AG04450 (cell line): ENCODE data around the gene ADAT3. TPM values are rescaled to one million over a fixed set of nuclear protein-coding genes. Genes with fewer than 3 reads are reported as not detected.

Experiments used
- CTCF ChIA-PET: fragments of 300-600, 350-600 bp; formaldehyde crosslinking; extraction: SDS; loops from one replicate; lab custom pipeline; 2022; ENCODE audit warnings: antibody characterized with exemption, inconsistent platforms; lab: Charles Lee
- POLR2A ChIA-PET: fragments of 350-600 bp; formaldehyde crosslinking; extraction: SDS; loops from one replicate; lab custom pipeline; 2021; ENCODE audit warnings: antibody characterized with exemption, inconsistent platforms; lab: Yijun Ruan, JAX
- DNase-seq: peaks from one replicate; pipeline ENCODE4 v3.0.0-alpha.2; 2011; ENCODE audit warnings: low read depth, low spot score
- H3K27ac ChIP-seq: one replicate; pipeline ENCODE4 v1.5.1; 2012; ENCODE audit warnings: low read depth, low read length, control low read depth
- H3K27me3 ChIP-seq: one replicate; pipeline ENCODE4 v1.6.0; 2012; ENCODE audit warnings: low read length; ENCODE audit not compliant: control insufficient read depth, insufficient read depth
- H3K4me3 ChIP-seq: 2 replicates; pipeline ENCODE4 v1.5.1; 2011; ENCODE audit warnings: mild to moderate bottlenecking, low read depth, low read length, control low read depth
- H3K9me3 ChIP-seq: 2 replicates; pipeline ENCODE4 v1.5.1; 2012; ENCODE audit warnings: low read length; ENCODE audit not compliant: control insufficient read depth, insufficient read depth
- polyA plus RNA-seq: library from polyadenylated mRNA; depleted of rRNA; stranded (reverse); fragments of >200 nt; gene quantifications from 2 replicates; pipeline ENCODE4 v1.2.3, GENCODE V29; 2011
- TF ChIP-seq, protein P1 (sequence below): IDR thresholded peaks from 2 replicates; pipeline ENCODE4 v1.5.1; 2011; ENCODE audit warnings: low read depth, low read length, control low read depth, inconsistent platforms

The ADAT3 gene
- polyA plus RNA-seq, 1 experiment: 0.35 TPM

DNA sequence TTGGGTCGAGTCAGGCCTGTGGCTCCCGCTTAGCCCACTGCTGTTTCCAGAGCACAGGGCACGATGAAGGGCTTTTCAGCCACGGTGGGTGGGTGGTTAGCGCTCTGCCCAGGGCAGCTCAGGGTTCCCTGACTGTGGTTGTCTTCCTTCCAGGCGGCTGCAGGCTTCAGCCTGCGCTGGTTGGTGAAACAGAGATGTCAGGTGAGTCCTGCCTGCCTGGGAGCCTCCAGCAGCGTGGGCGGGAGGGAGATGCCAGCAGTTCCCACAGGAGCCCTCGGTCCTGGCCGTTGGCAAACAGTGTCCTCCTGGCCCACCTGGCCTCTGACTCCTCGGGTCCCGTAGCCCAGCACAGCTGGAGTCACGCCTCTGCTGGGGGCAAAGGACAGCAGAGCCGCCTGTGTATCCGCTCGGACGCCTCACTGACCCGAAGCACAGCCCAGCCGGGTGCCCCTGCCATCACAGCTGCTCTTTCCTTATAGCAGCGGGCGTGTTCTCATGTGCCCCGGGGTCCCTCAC, 9.7 kb downstream of the ADAT3 start:
- CTCF ChIA-PET: interaction anchor here (1.1 to 4.3 kb wide), 2 partner anchors 13 to 15 kb away, joined by 3 to 15 read pairs; no protein-coding TSS in a partner anchor
- POLR2A ChIA-PET: no interaction called here
- H3K27me3 ChIP-seq: no peaks in the 10 kb centered on the region
- TF ChIP-seq, protein P1, sequence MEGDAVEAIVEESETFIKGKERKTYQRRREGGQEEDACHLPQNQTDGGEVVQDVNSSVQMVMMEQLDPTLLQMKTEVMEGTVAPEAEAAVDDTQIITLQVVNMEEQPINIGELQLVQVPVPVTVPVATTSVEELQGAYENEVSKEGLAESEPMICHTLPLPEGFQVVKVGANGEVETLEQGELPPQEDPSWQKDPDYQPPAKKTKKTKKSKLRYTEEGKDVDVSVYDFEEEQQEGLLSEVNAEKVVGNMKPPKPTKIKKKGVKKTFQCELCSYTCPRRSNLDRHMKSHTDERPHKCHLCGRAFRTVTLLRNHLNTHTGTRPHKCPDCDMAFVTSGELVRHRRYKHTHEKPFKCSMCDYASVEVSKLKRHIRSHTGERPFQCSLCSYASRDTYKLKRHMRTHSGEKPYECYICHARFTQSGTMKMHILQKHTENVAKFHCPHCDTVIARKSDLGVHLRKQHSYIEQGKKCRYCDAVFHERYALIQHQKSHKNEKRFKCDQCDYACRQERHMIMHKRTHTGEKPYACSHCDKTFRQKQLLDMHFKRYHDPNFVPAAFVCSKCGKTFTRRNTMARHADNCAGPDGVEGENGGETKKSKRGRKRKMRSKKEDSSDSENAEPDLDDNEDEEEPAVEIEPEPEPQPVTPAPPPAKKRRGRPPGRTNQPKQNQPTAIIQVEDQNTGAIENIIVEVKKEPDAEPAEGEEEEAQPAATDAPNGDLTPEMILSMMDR: no peak
- peaks cover 9% of the 10 kb centered on the region; the same call in 1 of the 2 replicates for H3K9me3 ChIP-seq
- H3K27ac ChIP-seq: no peak overlapping the region
- DNase-seq: no peak
- no peak overlapping the region for H3K4me3 ChIP-seq

GRCh38 chr19:1917146-1917545, 11.9 kb downstream of the ADAT3 start:
- peaks cover 9% of the 10 kb centered on the region; the same call in 1 of the 2 replicates for H3K9me3 ChIP-seq
- no peak for DNase-seq
- H3K27me3 ChIP-seq: no peaks in the 10 kb centered on the region
- no peak overlapping the region for H3K4me3 ChIP-seq
- ChIA-PET CTCF (interaction anchor here (4.3 kb wide), 1 partner anchor 13 kb away, joined by 15 read pairs; no protein-coding TSS in a partner anchor), POLR2A (no interaction called here)
- TF ChIP-seq, protein P1: no peak
- H3K27ac ChIP-seq: no peak overlapping the region

- no peak for DNase-seq
- Histone ChIP-seq H3K4me3 (no peak overlapping the region), H3K9me3 (peaks cover 13% of the 10 kb centered on the region; the same call in 1 of the 2 replicates), H3K27ac (no peak overlapping the region), H3K27me3 (no peaks in the 10 kb centered on the region)
- ChIA-PET CTCF (no interaction called here), POLR2A (interaction anchor here (0.7 kb wide), 1 partner anchor 27 kb away, joined by 3 read pairs; no protein-coding TSS in a partner anchor)
- TF ChIP-seq, protein P1: no peak
These were observed 12.7 kb downstream of the ADAT3 start for GRCh38 chr19:1917926-1918325.

- Histone ChIP-seq H3K27me3 (no peaks in the 10 kb centered on the region), H3K27ac (no peak overlapping the region), H3K9me3 (peaks cover 11% of the 10 kb centered on the region; the same call in 1 of the 2 replicates), H3K4me3 (no peak overlapping the region)
- CTCF ChIA-PET: no interaction called here
- TF ChIP-seq, protein P1: no peak
- POLR2A ChIA-PET: no interaction called here
- no peak for DNase-seq
These were observed 13.8 kb downstream of the ADAT3 start for GRCh38 chr19:1918975-1919374.

DNA sequence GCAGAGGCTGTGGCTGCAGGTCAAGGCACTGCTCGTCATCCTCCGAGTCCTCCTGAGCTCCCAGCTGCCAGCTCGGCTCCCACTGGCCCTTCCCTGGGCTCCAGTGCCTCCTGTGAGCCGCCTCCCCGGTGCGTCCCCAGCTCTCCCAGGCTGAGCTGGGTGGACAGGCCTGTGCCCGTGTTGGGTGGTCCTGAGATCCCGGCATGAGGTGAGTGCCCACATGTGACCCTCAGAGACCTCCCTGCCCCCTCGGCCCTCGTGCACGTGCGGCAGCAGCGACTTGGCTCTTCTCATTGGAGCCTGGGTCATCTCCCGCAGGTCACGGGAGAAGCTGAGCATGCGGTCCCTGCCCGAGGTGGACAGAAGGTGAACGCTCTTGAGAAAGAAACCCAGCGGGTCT, 15.4 kb downstream of the ADAT3 start:
- DNase-seq: no peak
- Histone ChIP-seq H3K27me3 (no peaks in the 10 kb centered on the region), H3K27ac (no peak overlapping the region), H3K9me3 (peaks cover 7% of the 10 kb centered on the region; the same call in 1 of the 2 replicates), H3K4me3 (no peak overlapping the region)
- TF ChIP-seq, protein P1: no peak
- ChIA-PET CTCF (interaction anchor here (0.9 to 1.2 kb wide), 2 partner anchors 9 kb away, joined by 4 read pairs; no protein-coding TSS in a partner anchor), POLR2A (no interaction called here)
